IMR-90 (cell line): Measurements from ENCODE around the gene SERTAD4. TPM values are rescaled to one million over a fixed set of nuclear protein-coding genes. Genes with fewer than 3 reads are reported as not detected.

Experiments used
- ATAC-seq: fragments of 200-7000 bp; cut with Tn5 transposase; 2 replicates; pipeline ENCODE4 v1.9.1; 2020; ENCODE audit warnings: low read depth, mild to moderate bottlenecking, moderate library complexity
- BruUV-seq: library from RNA; stranded (reverse); fragments of 400-500 nt; replicated peaks from 2 replicates; lab custom pipeline; 2021; lab: Mats Ljungman, UMichigan
- CTCF ChIA-PET: fragments of 300-600 bp; formaldehyde crosslinking; extraction: SDS; loops from one replicate; lab custom pipeline; 2021; ENCODE audit warnings: antibody characterized with exemption; lab: Yijun Ruan, JAX
- POLR2A ChIA-PET: fragments of 300-600 bp; sonication (Branson Sonifier 250); formaldehyde crosslinking; loops from one replicate; lab custom pipeline; 2022; ENCODE audit warnings: antibody characterized with exemption; ENCODE audit not compliant: unreplicated experiment; lab: Charles Lee
- DNase-seq: peaks from one replicate; pipeline ENCODE4 v3.0.0; 2013
- H2AFZ ChIP-seq: replicated peaks from 2 replicates; pipeline ENCODE3; 2013; ENCODE audit warnings: low read length, mild to moderate bottlenecking; ENCODE audit not compliant: poor library complexity
- H2AK5ac ChIP-seq: 2 replicates; pipeline ENCODE4 v1.6.1; 2013; ENCODE audit warnings: low read depth, low read length, inconsistent platforms
- H2AK9ac ChIP-seq: replicated peaks from 2 replicates; pipeline ENCODE3; 2013; ENCODE audit warnings: mild to moderate bottlenecking, low read depth, low read length, moderate library complexity; ENCODE audit not compliant: poor library complexity
- H2BK120ac ChIP-seq: 2 replicates; pipeline ENCODE4 v1.6.1; 2013; ENCODE audit warnings: low read depth, low read length, inconsistent platforms
- H2BK15ac ChIP-seq: 3 replicates; pipeline ENCODE4 v1.6.1; 2013; ENCODE audit warnings: low read depth, low read length, inconsistent platforms
- H2BK20ac ChIP-seq: 2 replicates; pipeline ENCODE4 v1.6.1; 2013; ENCODE audit warnings: low read depth, mild to moderate bottlenecking, inconsistent platforms, low read length, moderate library complexity
- H2BK5ac ChIP-seq: 2 replicates; pipeline ENCODE4 v1.6.1; 2013; ENCODE audit warnings: mild to moderate bottlenecking, low read depth, low read length, inconsistent platforms; ENCODE audit not compliant: poor library complexity, severe bottlenecking
- H3K14ac ChIP-seq: replicated peaks from 2 replicates; pipeline ENCODE4 v1.6.1; 2013; ENCODE audit warnings: low read depth, low read length, inconsistent platforms
- H3K18ac ChIP-seq: 2 replicates; pipeline ENCODE4 v1.6.1; 2013; ENCODE audit warnings: low read depth, low read length, control low read depth
- H3K23ac ChIP-seq: 2 replicates; pipeline ENCODE4 v1.6.1; 2013; ENCODE audit warnings: low read depth, low read length, inconsistent platforms
- H3K27ac ChIP-seq: 2 replicates; pipeline ENCODE4 v1.5.1; 2013; ENCODE audit warnings: mild to moderate bottlenecking, control low read depth, low read length; ENCODE audit not compliant: insufficient read depth
- H3K27me3 ChIP-seq: 2 replicates; pipeline ENCODE4 v1.6.1; 2013; ENCODE audit warnings: low read length; ENCODE audit not compliant: control insufficient read depth, insufficient read depth
- H3K36me3 ChIP-seq: 2 replicates; pipeline ENCODE4 v1.6.1; 2013; ENCODE audit warnings: low read length, mixed read lengths; ENCODE audit not compliant: control insufficient read depth, insufficient read depth
- H3K4ac ChIP-seq: 2 replicates; pipeline ENCODE4 v1.6.1; 2013; ENCODE audit warnings: low read depth, low read length, inconsistent platforms
- H3K4me1 ChIP-seq: 2 replicates; pipeline ENCODE4 v1.6.1; 2013; ENCODE audit warnings: low read length, mixed read lengths; ENCODE audit not compliant: control insufficient read depth, insufficient read depth
- H3K4me2 ChIP-seq: 2 replicates; pipeline ENCODE4 v1.6.1; 2013; ENCODE audit warnings: low read depth, mild to moderate bottlenecking, control low read depth, low read length, moderate library complexity
- H3K4me3 ChIP-seq: 2 replicates; pipeline ENCODE4 v1.5.1; 2013; ENCODE audit warnings: low read depth, mild to moderate bottlenecking, control low read depth, low read length, moderate library complexity; ENCODE audit not compliant: insufficient read depth
- H3K56ac ChIP-seq: 2 replicates; pipeline ENCODE4 v1.6.1; 2013; ENCODE audit warnings: low read length, inconsistent platforms; ENCODE audit not compliant: insufficient read depth; ENCODE audit errors: extremely low read depth
- H3K79me1 ChIP-seq, 2 experiments: 2 replicates each; pipeline ENCODE4 v1.6.1; 2013; ENCODE audit warnings: low read length in 2 of 2, inconsistent platforms in 1 of 2, low read depth in 1 of 2
- H3K9ac ChIP-seq: 2 replicates; pipeline ENCODE4 v1.6.1; 2013; ENCODE audit warnings: low read depth, low read length, control low read depth
- H3K9me1 ChIP-seq: 2 replicates; pipeline ENCODE4 v1.6.1; 2013; ENCODE audit warnings: low read length, inconsistent platforms; ENCODE audit not compliant: insufficient read depth
- H3K9me3 ChIP-seq: 2 replicates; pipeline ENCODE4 v1.6.1; 2013; ENCODE audit warnings: low read length; ENCODE audit not compliant: control insufficient read depth, insufficient read depth
- H4K20me1 ChIP-seq: 2 replicates; pipeline ENCODE4 v1.6.1; 2013; ENCODE audit warnings: low read length, inconsistent platforms; ENCODE audit not compliant: insufficient read depth
- H4K5ac ChIP-seq: 2 replicates; pipeline ENCODE4 v1.6.1; 2013; ENCODE audit warnings: mild to moderate bottlenecking, low read depth, low read length, control low read depth
- H4K8ac ChIP-seq, 2 experiments: 2 replicates each; pipeline ENCODE4 v1.6.1; 2013; ENCODE audit warnings: low read depth in 2 of 2, low read length in 2 of 2, control low read depth in 1 of 2, inconsistent platforms in 1 of 2
- H4K91ac ChIP-seq: 2 replicates; pipeline ENCODE4 v1.6.1; 2013; ENCODE audit warnings: low read depth, low read length, inconsistent platforms; ENCODE audit not compliant: insufficient read depth
- BHLHE40 ChIP-seq: fragments of 150-350 bp; IDR thresholded peaks from 2 replicates; pipeline ENCODE4 v1.6.1; 2016; ENCODE audit warnings: mild to moderate bottlenecking, low read depth, low read length
- CEBPB ChIP-seq: IDR thresholded peaks from 2 replicates; pipeline ENCODE4 v1.6.1; 2012; ENCODE audit warnings: low read depth, low read length, improper control_type of control experiment
- CHD1 ChIP-seq: IDR thresholded peaks from 2 replicates; pipeline ENCODE4 v1.6.1; 2012; ENCODE audit warnings: low read depth, low read length, improper control_type of control experiment
- FOS ChIP-seq: fragments of 150-350 bp; IDR thresholded peaks from 2 replicates; pipeline ENCODE4 v1.6.1; 2016; ENCODE audit warnings: low read depth, low read length
- MAZ ChIP-seq: IDR thresholded peaks from 2 replicates; pipeline ENCODE4 v1.6.1; 2012; ENCODE audit warnings: low read depth, mild to moderate bottlenecking, low read length, improper control_type of control experiment, moderate library complexity, borderline replicate concordance
- MXI1 ChIP-seq: IDR thresholded peaks from 2 replicates; pipeline ENCODE4 v1.6.1; 2012; ENCODE audit warnings: low read depth, mild to moderate bottlenecking, low read length, moderate library complexity, borderline replicate concordance
- NFE2L2 ChIP-seq: fragments of 150-350 bp; IDR thresholded peaks from 2 replicates; pipeline ENCODE4 v1.6.1; 2016; ENCODE audit warnings: low read depth, mild to moderate bottlenecking, low read length
- POLR2A ChIP-seq: IDR thresholded peaks from 2 replicates; pipeline ENCODE4 v1.6.1; 2012; ENCODE audit warnings: mild to moderate bottlenecking, low read depth, low read length
- RAD21 ChIP-seq: IDR thresholded peaks from 2 replicates; pipeline ENCODE4 v1.6.1; 2012; ENCODE audit warnings: low read length, improper control_type of control experiment
- RFX5 ChIP-seq: IDR thresholded peaks from 2 replicates; pipeline ENCODE4 v1.8.0; 2012; ENCODE audit warnings: low read depth, mild to moderate bottlenecking, low read length, moderate library complexity
- SMC3 ChIP-seq: fragments of 150-350 bp; IDR thresholded peaks from 2 replicates; pipeline ENCODE4 v1.6.1; 2016; ENCODE audit warnings: low read depth, mild to moderate bottlenecking, antibody characterized with exemption, low read length, moderate library complexity
- USF2 ChIP-seq: fragments of 150-350 bp; IDR thresholded peaks from 2 replicates; pipeline ENCODE4 v1.6.1; 2017; ENCODE audit warnings: mild to moderate bottlenecking, antibody characterized with exemption, low read length, low read depth
- whole genome bisulfite sequencing, 2 experiments: methylation state at CpG; one replicate each; pipeline versions ENCODE4 v1.1.5 to v1.1.7; 2013; ENCODE audit warnings: missing lambda C conversion rate in 2 of 2; ENCODE audit not compliant: insufficient read length in 1 of 2; ENCODE audit errors: extremely low coverage in 2 of 2; 5-methylcytosine and 5-hydroxymethylcytosine counted together
- dilution Hi-C: fragments of 300-500 bp; cut with HindIII; formaldehyde crosslinking; loops from one replicate; pipeline ENCODE4 v1.14.3; 2018; ENCODE audit warnings: low sequenced_read_pairs; ENCODE audit not compliant: unreplicated experiment
- in situ Hi-C: fragments of 300-500 bp; cut with MboI; formaldehyde crosslinking; loops from 3 replicates; pipeline ENCODE4 v1.14.3; 2019; ENCODE audit warnings: low sequenced_read_pairs, inconsistent platforms, mixed read lengths
- intact Hi-C: fragments of 100-400 bp; cut with micrococcal nuclease; formaldehyde crosslinking; loops from 2 replicates; pipeline ENCODE4 v1.10.0; 2022
- polyA plus RNA-seq, 3 experiments: library from polyadenylated mRNA; depleted of rRNA; stranded (reverse); fragments of >200 nt; gene quantifications; 2 replicates each; pipeline ENCODE4 v1.2.3, GENCODE V29; 2012; ENCODE audit warnings: low replicate concordance in 1 of 3
- total RNA-seq: library from RNA; depleted of rRNA; stranded (reverse); fragments of >200 nt; gene quantifications from 2 replicates; pipeline ENCODE4 v1.2.3, GENCODE V29; 2012

Gene SERTAD4
- total and polyA plus RNA-seq, 2 of the 4 experiments (the other 2 are of a cell fraction), result under 0.01 to 0.22 TPM

DNA sequence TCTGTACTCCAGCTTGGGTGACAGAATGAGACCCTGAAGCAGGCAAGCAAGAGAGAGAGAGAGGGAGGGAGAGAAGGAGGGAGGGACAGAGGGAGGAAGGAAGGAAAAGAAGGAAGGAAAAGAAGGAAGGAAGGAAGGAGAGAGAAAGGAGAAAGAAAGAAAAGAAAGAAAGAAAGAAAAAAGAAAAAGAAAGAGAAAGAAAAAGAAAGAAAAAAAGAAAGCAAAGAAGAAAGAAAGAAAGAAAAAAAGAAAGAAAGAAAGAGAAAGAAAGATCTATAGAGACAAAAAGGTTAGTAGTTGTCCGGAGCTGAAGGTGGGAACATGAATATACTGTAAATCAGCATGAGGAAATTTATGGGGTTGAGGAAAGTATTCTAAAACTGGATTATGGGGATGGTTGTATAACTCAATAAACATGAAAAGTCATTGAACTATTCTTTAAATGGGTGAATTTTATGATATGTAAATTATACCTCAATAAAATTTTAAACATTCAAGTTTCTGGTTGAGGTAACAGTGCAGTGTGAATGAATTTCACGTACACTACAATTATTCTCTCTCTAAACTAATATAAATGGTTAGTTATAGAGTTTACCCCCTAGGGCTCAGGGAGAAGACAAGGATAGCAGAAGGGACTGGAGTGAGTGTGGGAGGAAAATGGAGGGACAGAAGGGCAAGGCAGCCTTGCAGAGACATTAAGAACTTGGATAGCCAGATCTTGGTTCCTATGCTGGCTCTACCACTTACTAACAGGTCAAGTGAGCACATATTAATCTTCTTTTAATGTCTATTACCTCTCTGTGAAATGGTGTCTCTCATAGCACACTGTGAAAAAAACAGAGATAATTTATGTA lies 24.8 kb upstream of the SERTAD4 start:
- Histone ChIP-seq H2BK15ac (no peak overlapping the region), H4K91ac (no peak overlapping the region), H3K27ac (no peak overlapping the region), H2BK20ac (no peak overlapping the region), H3K36me3 (no peaks in the 10 kb centered on the region), H2AK5ac (no peak overlapping the region), H3K14ac (no peak overlapping the region), H3K4ac (no peak overlapping the region), H4K20me1 (no peaks in the 10 kb centered on the region), H3K56ac (no peak overlapping the region), H4K8ac (no peak overlapping the region), H3K9me3 (no peaks in the 10 kb centered on the region), H3K79me1 (no peaks in the 10 kb centered on the region), H3K4me2 (no peak overlapping the region), H4K5ac (no peak overlapping the region), H2AFZ (no peak overlapping the region), H3K27me3 (no peaks in the 10 kb centered on the region), H3K23ac (no peak overlapping the region), H3K9me1 (no peaks in the 10 kb centered on the region), H3K9ac (no peak overlapping the region), H2AK9ac (no peak overlapping the region), H3K18ac (no peak overlapping the region), H2BK5ac (no peak overlapping the region), H3K4me3 (no peak overlapping the region), H3K4me1 (no peaks in the 10 kb centered on the region), H2BK120ac (no peak overlapping the region)
- WGBS, 2 experiments, result no CpG with 5 or more reads among the region's 2 CpGs
- DNase-seq (no peak), ATAC-seq (no peak)
- BruUV-seq, result no TSS peak
- dilution Hi-C loops (no loop called here), intact Hi-C loops (no loop called here), in situ Hi-C loops (no loop called here)
- POLR2A ChIA-PET, result no interaction called here
- CTCF ChIA-PET, result no interaction called here
- TF ChIP-seq MAZ, result no peak
- no peak for TF ChIP-seq NFE2L2
- TF ChIP-seq SMC3, result no peak
- no peak for TF ChIP-seq MXI1
- no peak for TF ChIP-seq CEBPB
- TF ChIP-seq BHLHE40, result no peak
- no peak for TF ChIP-seq RFX5
- no peak for TF ChIP-seq RAD21
- TF ChIP-seq CHD1, result no peak
- no peak for TF ChIP-seq USF2
- TF ChIP-seq POLR2A, result no peak
- no peak for TF ChIP-seq FOS
